Inflammatory macrophage treated with lipopolysaccharide for 4 hours (primary cell): ENCODE results near the gene MRPL50.
A peak's percentile ranks its signal among the peaks of the same experiment; 100 is the strongest.

Experiments
- DNase-seq: peaks from one replicate; pipeline ENCODE4 v3.0.0-alpha.2; 2020

Gene MRPL50

DNA sequence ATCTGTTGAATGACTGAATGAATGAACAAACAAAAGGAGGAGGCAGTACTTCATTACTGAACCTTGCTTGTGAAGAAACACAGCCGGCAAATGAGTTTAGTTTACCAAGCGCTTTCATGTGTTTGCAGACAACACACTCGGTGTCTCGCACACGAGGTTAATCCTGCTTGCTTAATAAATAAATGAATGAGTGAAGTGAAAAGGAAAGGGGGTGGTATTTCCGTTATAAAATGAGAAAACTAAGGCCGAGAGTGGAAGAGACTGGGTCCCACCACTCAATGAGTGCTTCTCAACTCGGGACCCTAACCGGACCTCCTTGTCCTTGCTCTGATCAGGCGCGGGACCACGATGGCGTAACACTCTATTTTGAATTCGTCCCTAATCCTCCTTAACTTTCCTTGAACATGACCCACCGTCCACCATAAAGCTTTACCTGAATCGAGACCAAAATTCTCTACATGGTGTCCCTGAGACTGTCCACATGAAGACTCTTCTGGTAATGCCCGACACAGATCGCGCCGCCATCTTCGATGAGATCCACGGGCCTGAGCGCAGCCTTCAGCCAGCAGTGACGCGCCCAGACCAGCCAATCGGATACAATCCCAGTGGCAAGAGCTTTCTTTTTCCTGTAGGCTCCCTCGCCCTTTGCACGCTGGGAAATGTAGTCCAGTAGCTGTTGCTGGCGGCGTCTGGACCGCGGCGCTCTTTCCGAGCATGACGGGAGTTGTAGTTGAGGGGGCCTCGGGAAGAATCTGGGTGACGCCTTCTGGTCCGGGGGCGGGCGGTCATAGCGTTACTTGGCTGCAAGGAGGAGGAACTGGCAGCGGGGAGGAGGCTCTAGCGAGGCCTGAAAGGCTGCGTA lies at the start of gene MRPL50, which contains the start of gene ZNF189:
TSS of gene MRPL50 (minus strand) at position 551 of the 862 bp plus-strand sequence. CDS start at position 525, 26 bp downstream.
TSS of gene ZNF189 (plus strand) at position 784 of the 862 bp plus-strand sequence. CDS start 306 bp downstream, outside the sequence.
- DNase-seq = peak; percentile 100

DNA sequence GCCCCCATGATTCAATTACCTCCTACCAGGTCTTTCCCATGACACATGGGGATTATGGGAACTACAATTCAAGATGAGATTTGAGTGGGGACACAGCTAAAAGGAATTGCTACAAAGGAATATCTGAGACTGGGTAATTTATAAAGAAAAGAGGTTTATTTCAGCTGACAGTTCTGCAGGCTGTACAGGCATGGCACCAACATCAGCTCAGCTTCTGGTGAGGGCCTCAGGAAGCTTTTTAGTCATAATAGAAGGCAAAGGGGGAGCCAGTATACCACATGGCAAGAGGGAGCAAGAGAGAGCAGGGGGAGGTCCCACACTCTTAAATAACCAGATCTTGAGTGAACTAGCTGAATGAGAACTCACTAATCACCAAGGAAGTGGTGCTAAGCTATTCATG lies 48.3 kb upstream of the MRPL50 start:
- no peak for DNase-seq

DNA sequence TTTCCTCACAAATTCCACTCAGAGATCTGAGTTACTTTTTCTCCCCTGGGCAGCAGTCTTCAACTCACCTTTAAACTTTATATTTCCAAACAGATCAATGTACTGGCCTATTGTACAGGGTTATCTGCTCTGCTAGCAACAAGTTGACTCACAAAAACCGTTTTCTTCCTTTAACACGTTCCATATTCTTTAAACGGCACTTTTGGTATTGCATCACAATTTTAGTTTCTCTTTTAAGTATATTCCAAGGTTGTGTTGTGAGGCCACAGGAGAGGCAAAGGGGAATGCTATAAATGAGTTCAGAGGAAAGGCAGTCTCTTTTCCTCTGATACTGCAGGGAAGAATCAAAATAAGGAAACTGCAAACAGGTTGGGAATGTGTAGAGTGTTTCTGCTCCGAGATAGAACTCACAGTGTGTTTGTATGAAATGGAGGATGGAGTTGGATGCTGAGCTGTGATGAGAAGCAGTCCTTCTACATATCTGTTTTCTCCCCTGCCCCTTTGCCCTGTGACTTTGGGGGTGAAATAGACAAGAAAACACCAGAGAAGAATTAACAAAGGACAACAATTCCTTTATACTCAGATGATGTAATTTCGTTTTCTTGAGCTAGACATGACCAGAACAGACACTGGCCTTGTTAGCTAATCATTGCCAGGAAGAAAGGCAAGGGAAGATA lies 47.1 kb upstream of the MRPL50 start:
- no peak for DNase-seq

- DNase-seq = no peak
Measured at GRCh38 chr9:101443364-101443771, 45.0 kb upstream of the MRPL50 start.

GRCh38 chr9:101442736-101443135 lies 44.3 kb upstream of the MRPL50 start:
- DNase-seq = no peak

- DNase-seq = no peak
Measured at GRCh38 chr9:101442318-101442717, 43.9 kb upstream of the MRPL50 start.

GRCh38 chr9:101440714-101441230 lies 42.4 kb upstream of the MRPL50 start:
- DNase-seq = no peak

DNA sequence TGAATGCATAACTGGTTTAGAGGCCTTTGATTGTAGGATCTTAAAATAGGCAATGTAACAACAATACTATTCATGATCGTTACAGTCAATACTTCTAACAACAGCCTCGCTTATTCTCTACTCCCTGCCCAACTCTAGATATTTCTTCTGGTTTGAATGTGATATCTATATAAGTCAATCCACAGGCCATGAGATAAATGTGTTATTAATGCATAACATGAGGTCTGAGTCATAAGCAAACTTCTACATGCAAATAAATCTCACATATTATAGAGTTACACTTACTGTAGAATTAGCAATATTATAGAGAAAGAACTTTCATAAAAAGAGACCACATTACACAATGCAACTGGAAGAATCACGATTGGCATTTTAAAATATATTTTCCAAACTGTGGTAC lies 40.1 kb upstream of the MRPL50 start:
- no peak for DNase-seq

GRCh38 chr9:101437806-101438232 lies 39.4 kb upstream of the MRPL50 start:
- no peak for DNase-seq

GRCh38 chr9:101435601-101436079 lies 37.2 kb upstream of the MRPL50 start, which contains the start of gene ALDOB:
TSS of gene ALDOB (minus strand) at chr9:101435774. CDS start at chr9:101430887, 4,887 bp downstream.
- DNase-seq = no peak

- no peak for DNase-seq
Measured at GRCh38 chr9:101434998-101435397, 36.6 kb upstream of the MRPL50 start.

- no peak for DNase-seq
Measured at GRCh38 chr9:101433229-101433628, 34.8 kb upstream of the MRPL50 start.

DNA sequence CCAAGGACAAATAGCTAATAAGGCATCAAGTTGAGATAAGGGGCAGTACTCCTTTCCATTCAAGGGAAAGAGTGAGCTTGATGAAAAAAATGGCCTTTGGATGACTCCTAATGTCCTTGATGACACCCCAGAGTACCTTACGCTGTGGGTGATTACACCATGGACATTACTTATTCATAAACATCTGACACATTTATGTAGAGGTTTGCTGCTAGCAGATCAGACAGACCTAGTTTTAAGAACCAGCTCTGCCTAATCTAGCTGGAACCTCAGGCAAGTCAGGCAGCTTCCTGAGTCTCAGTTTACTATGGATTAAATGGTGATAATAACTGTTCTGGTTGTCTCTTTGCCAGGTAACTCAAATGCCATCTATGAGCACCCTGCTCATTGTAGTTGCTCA lies 34.3 kb upstream of the MRPL50 start:
- no peak for DNase-seq

GRCh38 chr9:101432171-101432570 lies 33.8 kb upstream of the MRPL50 start:
- no peak for DNase-seq

- no peak for DNase-seq
Measured at GRCh38 chr9:101429736-101430135, 31.3 kb upstream of the MRPL50 start.

DNA sequence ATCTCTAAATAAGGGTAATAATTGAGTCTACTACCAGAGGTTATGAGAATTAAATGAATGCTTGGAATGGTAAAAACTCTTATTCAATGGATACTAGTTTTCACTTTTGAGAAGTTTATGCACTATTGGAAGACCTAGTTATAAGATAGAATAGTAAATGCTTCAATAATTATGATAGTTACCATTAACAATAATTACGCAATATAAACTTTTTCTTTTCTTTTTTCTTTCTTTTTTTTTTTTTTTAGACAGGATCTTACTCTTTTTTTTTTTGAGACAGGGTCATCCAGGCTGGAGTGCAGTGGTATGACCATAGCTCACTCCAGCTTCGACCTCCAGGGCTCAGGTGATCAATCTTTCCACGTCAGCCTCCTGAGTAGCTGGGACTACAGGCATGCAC lies 30.5 kb upstream of the MRPL50 start:
- DNase-seq = no peak

- DNase-seq = no peak
Measured at GRCh38 chr9:101427957-101428655, 29.7 kb upstream of the MRPL50 start.

- no peak for DNase-seq
Measured at GRCh38 chr9:101427358-101427757, 28.9 kb upstream of the MRPL50 start.

DNA sequence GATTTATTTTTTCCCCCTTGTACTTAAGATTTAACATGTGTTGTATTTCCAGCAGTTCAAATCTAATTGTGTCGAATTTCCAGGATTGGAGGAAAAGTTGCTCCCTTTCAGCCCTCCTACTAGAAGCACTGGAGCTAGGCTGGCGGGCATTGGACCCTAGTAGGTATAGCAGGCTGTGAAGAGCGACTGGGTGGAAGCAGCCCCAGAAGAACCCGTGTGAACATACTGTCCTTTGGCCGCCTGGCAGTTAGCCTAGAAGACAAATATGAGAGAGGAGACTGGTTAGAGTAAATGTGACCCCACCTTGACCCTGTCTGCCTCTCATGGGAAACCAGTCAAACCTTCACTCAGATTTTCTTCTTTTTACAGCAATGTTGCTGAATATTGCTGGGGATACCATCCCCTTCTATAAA lies 23.2 kb upstream of the MRPL50 start:
- DNase-seq = no peak

DNA sequence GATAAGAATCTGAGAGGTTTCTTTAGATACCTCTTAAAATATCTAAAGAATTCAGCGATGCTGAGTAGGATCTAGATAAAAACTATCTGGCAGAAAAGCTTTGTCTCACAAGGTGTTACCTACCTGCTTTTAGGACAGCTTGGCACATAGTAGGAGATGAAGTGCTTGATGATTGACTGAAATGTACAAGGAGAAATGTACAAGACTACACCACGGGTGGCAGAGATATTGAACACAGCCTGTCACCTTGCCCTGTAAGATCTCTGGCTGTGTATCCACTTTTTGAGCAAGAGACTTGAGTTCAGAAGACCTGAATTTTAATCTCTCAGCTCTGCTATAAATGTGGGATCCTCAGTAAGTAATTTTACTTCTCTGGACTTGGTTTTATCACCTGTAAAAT lies 21.4 kb upstream of the MRPL50 start:
- no peak for DNase-seq

DNA sequence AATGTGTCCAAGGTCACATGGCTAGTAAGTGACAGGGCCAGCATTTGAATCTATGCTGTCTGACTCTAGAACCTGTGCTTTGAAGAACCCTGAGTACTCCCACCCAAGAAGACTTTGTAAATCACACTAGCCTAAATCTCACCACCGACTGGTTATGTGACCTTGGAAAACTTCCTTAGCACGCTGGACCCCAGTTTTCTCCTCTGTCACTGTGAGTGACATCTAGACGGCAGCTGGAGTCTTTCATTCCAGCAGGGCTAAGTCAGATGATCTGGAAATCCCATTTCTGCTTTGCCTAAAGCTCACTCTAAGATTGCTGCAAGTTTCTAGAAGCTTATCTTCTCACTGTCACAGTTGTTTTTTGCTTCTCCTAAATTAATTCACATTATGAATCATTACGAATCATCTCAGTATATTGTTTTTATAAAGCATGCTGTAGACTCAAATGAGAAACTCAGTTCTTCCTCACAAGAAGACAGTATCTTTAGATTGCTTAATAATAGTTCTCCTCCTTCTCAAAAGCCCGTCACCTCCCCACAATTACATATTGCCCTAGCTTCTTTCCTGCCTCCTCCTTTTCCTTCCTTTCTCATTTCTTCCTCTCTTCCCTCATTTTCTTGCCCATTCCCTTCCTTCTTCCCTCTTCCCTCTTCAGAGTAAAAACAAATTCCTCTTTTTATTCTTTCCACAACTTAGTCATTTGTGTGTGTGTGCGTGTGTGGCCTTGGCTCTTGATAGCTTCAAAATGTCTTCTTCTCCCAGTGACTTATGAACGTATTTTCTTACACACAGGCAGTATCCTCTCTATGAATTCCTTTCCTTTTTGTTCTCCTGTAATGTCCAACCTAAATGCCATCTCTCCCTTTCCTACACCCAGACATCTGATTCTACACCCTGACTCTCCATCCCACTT lies 20.4 kb upstream of the MRPL50 start:
- DNase-seq = no peak

DNA sequence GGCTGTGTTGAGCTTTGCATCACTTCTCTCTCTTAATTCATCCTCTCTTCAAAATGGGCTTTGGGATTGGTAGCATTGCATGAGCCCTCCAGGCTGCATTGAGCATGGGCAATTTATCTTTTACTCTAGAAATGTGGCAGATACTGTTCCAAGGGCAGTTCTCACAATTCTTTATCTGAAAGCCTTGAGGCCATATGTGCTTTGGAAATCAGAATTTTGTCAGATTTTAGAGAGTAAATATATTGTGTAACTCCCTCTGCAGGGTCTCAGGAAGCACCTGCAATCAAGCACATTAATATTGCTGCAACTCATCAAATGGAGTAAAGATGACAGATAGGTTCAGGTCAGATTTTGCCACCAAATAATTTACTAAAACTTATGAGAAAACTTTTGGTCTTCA lies 19.6 kb upstream of the MRPL50 start:
- DNase-seq = no peak
